ENCODE results near the gene CIRBP. TPM values are rescaled to one million over a fixed set of nuclear protein-coding genes. Genes with fewer than 3 reads are reported as not detected.

CIRBP gene
- total RNA-seq, 2 experiments from 2014 or later = 161 to 180 TPM

- H3K36me3 Mint-ChIP-seq (ENCODE audit: low read depth) = no peaks in the 10 kb centered on the region
- no peak overlapping the region for H3K4me3 Mint-ChIP-seq
- POLR2A ChIA-PET = interaction anchor here (0.9 kb wide), 1 partner anchor 10 kb away, joined by 3 read pairs; no protein-coding TSS in a partner anchor
- no peaks in the 10 kb centered on the region for H3K27me3 Mint-ChIP-seq
- CTCF ChIA-PET = no interaction called here
- DNase-seq (no peak), ATAC-seq (no peak)
- H3K9me3 Mint-ChIP-seq = no peaks in the 10 kb centered on the region
- no peaks in the 10 kb centered on the region for H3K4me1 Mint-ChIP-seq (ENCODE audit: low read depth)
- TF ChIP-seq CTCF (IDR thresholded peaks at IDR 0.05) = no peak
- no peak overlapping the region for H3K27ac Mint-ChIP-seq
- intact Hi-C loops (cut with micrococcal nuclease) = no loop called here
Observed at GRCh38 chr19:1307755-1308303, 38.7 kb downstream of the CIRBP start.

- H3K36me3 Mint-ChIP-seq (ENCODE audit: low read depth) = no peaks in the 10 kb centered on the region
- DNase-seq = no peak
- no peaks in the 10 kb centered on the region for H3K9me3 Mint-ChIP-seq
- H3K4me1 Mint-ChIP-seq (ENCODE audit: low read depth) = no peaks in the 10 kb centered on the region
- no peak overlapping the region for H3K27ac Mint-ChIP-seq
- POLR2A ChIA-PET = interaction anchor here (0.9 kb wide), 2 partner anchors 10 to 14 kb away, joined by 3 read pairs; no protein-coding TSS in a partner anchor
- no peak for TF ChIP-seq CTCF (IDR thresholded peaks at IDR 0.05)
- no peaks in the 10 kb centered on the region for H3K27me3 Mint-ChIP-seq
- H3K4me3 Mint-ChIP-seq = no peak overlapping the region
- no peak for ATAC-seq
- intact Hi-C loops (cut with micrococcal nuclease) = no loop called here
- CTCF ChIA-PET = interaction anchor here (0.7 to 0.9 kb wide), 2 partner anchors 64 to 240 kb away, joined by 3 read pairs; no protein-coding TSS in a partner anchor
Observed at GRCh38 chr19:1308718-1309117, 39.6 kb downstream of the CIRBP start.

- ChIA-PET CTCF (interaction anchor here (1.1 kb wide), 1 partner anchor 62 kb away, joined by 4 read pairs; no protein-coding TSS in a partner anchor), POLR2A (no interaction called here)
- DNase-seq = no peak
- no peak for ATAC-seq
- Mint-ChIP-seq H3K9me3 (no peaks in the 10 kb centered on the region), H3K27me3 (peaks cover 2% of the 10 kb centered on the region), H3K4me3 (no peak overlapping the region), H3K4me1 (ENCODE audit: low read depth) (no peaks in the 10 kb centered on the region), H3K36me3 (ENCODE audit: low read depth) (no peaks in the 10 kb centered on the region), H3K27ac (no peak overlapping the region)
- intact Hi-C loops (cut with micrococcal nuclease) = no loop called here
- no peak for TF ChIP-seq CTCF (IDR thresholded peaks at IDR 0.05)
Observed at GRCh38 chr19:1309977-1310852, 41.1 kb downstream of the CIRBP start.

GRCh38 chr19:1310853-1311180 lies 41.7 kb downstream of the CIRBP start:
- CTCF ChIA-PET = interaction anchor here (1.1 kb wide), 1 partner anchor 61 kb away, joined by 4 read pairs; no protein-coding TSS in a partner anchor
- H3K9me3 Mint-ChIP-seq = no peaks in the 10 kb centered on the region
- POLR2A ChIA-PET = no interaction called here
- no peaks in the 10 kb centered on the region for H3K36me3 Mint-ChIP-seq (ENCODE audit: low read depth)
- intact Hi-C loops (cut with micrococcal nuclease) = no loop called here
- H3K27me3 Mint-ChIP-seq = peaks cover 5% of the 10 kb centered on the region
- H3K4me3 Mint-ChIP-seq = no peak overlapping the region
- no peak for TF ChIP-seq CTCF (IDR thresholded peaks at IDR 0.05)
- H3K4me1 Mint-ChIP-seq (ENCODE audit: low read depth) = no peaks in the 10 kb centered on the region
- DNase-seq (no peak), ATAC-seq (no peak)
- no peak overlapping the region for H3K27ac Mint-ChIP-seq

GRCh38 chr19:1311543-1312091 lies 42.5 kb downstream of the CIRBP start:
- intact Hi-C loops (cut with micrococcal nuclease) = no loop called here
- Mint-ChIP-seq H3K27me3 (peaks cover 7% of the 10 kb centered on the region), H3K4me1 (ENCODE audit: low read depth) (no peaks in the 10 kb centered on the region), H3K9me3 (no peaks in the 10 kb centered on the region), H3K27ac (no peak overlapping the region), H3K4me3 (no peak overlapping the region), H3K36me3 (ENCODE audit: low read depth) (no peaks in the 10 kb centered on the region)
- ChIA-PET CTCF (interaction anchor here (1.1 kb wide), 1 partner anchor 61 kb away, joined by 4 read pairs; no protein-coding TSS in a partner anchor), POLR2A (interaction anchor here (0.6 kb wide), 1 partner anchor 43 kb away, joined by 3 read pairs; a partner anchor contains a TSS)
- ATAC-seq = no peak
- DNase-seq = no peak
- no peak for TF ChIP-seq CTCF (IDR thresholded peaks at IDR 0.05)
